ENCODE measurements around the gene C22orf39.

C22orf39 gene

DNA sequence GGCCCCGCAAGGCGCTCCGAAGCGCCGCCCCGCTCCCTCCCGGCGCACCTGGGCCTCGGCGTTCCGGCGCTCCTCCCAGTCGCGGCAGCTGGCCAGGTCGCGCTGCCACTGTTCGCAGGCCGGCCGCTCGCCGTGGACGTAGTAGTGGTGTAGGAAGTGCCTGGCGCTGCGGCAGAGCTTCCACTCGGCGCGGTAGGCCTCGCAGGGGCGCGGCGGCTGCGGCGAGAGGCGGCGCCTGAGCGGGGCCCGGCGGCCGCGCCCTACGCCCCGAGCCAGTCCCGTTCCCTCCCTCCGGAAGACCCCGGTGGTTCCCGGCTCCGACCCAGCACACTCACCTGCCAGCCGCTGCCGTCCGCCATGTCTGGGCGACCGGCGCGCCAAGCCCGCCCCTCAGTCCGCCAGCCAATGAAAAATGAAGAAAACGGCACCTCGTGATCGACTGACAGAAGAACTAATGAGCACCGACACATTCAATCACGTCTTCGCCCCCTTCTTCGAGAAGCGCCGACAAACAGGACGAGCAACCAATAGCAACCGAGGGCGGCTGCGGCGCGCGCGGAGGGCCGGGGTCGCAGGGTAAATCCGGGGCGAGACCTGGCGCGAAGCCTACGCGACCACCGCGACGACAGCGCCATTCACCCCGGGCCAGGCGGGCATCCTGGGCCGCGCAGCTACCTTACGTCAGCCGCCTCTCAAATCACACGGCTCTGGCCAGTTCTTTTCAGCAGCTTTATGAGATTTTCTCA, at the start of gene C22orf39:
Gene C22orf39 (minus strand): TSS at position 382 of the 746 bp plus-strand sequence. CDS start 23 bp downstream, at position 359.
- in situ Hi-C loops (cut with MboI; ENCODE audit: low sequenced_read_pairs), result no loop called here

DNA sequence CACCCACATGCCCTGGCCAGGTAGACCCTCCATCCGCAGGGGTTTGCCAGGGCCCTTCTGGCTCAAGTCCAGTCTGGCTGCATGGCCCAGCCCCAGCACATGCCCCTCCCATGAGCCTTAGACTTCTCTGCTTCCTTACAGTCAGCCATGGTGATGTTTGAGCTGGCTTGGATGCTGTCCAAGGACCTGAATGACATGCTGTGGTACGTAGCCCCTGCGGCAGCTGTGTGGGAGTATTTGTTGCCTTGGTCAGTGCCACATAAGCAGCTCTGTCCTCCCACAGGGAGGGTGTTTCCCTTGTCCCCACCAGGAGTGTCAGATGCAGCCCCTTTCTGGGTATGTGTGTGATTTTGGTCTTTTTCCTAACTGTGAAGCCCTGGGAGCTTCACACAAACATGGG, 49.7 kb upstream of the C22orf39 start:
- in situ Hi-C loops (cut with MboI; ENCODE audit: low sequenced_read_pairs), result no loop called here

- in situ Hi-C loops (cut with MboI; ENCODE audit: low sequenced_read_pairs), result no loop called here
Measured at GRCh38 chr22:19496324-19496630, 48.8 kb upstream of the C22orf39 start.

GRCh38 chr22:19495562-19496323, 48.2 kb upstream of the C22orf39 start:
- in situ Hi-C loops (cut with MboI; ENCODE audit: low sequenced_read_pairs), result no loop called here

GRCh38 chr22:19494676-19495173, 47.2 kb upstream of the C22orf39 start:
- in situ Hi-C loops (cut with MboI; ENCODE audit: low sequenced_read_pairs), result no loop called here

- in situ Hi-C loops (cut with MboI; ENCODE audit: low sequenced_read_pairs), result no loop called here
Measured at GRCh38 chr22:19494001-19494560, 46.6 kb upstream of the C22orf39 start.

DNA sequence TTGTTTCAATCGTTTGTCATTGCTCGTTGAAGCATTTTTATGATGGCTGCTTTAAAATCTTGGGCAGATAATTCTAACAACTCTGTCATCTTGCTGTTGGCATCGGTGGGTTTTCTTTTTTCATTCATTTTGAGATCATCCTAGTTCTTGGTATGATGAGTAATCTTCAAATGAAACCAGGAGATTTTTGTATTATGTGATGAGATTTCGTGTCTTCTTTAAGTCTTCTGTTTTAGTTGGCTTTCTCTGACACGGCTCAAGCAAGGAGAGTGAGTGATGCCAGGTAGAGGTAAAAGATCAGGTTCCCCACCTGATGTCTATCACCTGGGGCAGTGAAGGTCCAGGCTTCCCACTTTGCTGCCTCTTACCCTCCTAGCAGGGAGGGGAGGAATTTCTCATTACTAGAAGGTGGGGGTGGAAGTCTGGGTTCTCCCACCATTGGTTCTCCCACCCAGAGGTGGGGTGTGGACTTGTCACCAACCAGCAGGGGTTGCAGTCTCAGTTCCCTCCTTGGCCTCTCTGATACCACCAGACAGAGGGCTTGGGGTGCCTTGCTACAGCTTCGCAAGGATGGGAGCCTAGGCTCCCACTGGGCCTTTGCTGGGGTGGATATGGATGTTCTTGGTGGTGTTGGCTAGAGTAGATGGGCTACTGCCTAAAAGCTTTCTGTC, 45.1 kb upstream of the C22orf39 start:
- in situ Hi-C loops (cut with MboI; ENCODE audit: low sequenced_read_pairs), result no loop called here

GRCh38 chr22:19490628-19491230, 43.2 kb upstream of the C22orf39 start:
- in situ Hi-C loops (cut with MboI; ENCODE audit: low sequenced_read_pairs), result no loop called here

DNA sequence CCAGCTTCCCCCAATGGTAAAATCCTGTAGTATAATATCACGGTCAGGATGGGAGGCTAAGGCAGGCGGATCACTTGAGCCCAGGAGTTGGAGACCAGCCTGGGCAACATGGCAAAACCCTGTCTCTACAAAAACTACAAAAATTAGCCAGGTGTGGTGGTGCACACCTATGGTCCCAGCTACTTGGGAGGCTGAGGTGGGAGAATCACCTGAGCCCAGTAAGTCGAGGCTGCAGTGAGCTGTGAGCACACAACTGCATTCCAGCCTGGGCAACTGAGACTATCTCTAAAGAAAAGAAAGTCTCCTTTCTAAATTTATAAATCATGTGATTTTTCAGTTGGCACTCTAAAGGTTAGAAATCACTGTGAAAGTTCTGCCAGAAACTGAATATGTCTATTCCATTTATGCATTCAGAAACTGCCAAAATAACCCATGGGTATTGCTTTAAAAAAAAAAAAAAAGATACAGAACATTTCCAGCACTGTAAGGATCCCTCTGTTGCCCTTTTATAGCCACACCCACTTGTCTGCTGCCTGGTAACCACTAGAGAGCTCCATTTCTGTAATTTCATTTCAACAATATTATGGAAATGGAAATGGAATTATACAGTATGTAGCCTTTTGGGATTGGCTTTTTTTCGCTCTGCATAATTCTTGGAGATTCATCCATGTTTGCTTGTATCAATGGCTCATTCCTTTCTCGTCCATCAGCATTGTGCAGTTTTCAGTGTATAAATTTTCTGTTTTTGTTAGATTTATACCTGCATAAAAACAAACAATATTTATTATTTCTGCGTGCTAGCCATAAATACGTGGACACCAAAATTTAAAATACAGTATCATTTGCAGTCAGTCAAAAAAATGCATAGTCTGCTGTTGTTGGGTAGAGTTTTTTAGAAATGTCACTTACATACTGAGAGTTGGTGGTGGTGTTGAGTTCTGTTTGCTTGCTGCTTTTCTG, 41.7 kb upstream of the C22orf39 start:
- in situ Hi-C loops (cut with MboI; ENCODE audit: low sequenced_read_pairs), result no loop called here

DNA sequence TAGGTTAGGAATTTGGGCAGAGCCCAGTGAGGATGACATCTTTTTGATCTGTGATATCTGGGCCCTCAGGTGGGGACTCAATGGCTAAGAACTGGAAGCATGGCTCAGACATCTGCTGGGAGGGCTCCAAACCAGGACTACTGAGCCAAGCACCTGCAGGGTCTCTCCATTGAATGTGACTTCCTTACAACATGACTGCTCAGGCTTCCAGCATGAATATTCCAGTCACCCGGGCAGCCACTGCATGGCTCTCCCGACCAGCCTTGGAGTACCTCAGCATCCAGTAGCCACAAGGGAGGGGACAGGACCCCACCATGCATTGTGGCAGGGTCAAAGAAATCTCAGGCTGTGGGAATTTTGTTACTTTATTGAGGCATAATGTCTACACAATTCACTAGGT, 40.8 kb upstream of the C22orf39 start:
- in situ Hi-C loops (cut with MboI; ENCODE audit: low sequenced_read_pairs), result no loop called here

DNA sequence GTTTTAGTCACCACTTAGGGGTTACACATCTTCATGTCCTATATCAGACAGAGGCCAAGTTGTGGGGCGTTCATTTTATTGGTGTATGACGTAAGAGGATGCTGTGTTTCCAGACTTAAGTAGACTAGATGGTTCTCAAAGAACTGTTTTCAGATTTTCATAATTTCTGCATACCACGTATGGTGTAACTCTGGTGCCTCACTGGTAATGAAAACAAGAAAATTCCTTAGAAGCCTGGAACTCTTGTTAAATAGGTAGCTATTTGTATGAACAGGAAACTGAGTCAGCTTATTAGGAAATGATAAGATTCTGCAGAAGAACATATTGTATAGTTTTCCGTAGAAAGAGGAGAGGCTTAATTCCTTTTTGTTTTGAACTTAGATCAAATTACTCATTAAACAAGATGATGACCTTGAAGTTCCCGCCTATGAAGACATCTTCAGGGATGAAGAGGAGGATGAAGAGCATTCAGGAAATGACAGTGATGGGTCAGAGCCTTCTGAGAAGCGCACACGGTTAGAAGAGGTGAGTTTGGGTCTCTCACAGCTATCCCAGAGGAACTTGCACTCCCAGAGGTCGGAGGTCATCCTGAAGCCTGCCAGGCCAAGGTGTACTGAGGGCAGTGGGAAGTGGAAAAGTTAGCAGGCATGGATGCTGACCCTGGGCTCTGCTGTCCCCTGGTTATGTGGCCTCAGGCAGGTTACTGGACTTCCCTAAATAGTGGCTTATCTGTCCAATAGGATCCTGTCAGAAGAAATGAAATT, 36.2 kb upstream of the C22orf39 start:
- in situ Hi-C loops (cut with MboI; ENCODE audit: low sequenced_read_pairs), result no loop called here

GRCh38 chr22:19482297-19482696, 34.8 kb upstream of the C22orf39 start:
- in situ Hi-C loops (cut with MboI; ENCODE audit: low sequenced_read_pairs), result no loop called here

DNA sequence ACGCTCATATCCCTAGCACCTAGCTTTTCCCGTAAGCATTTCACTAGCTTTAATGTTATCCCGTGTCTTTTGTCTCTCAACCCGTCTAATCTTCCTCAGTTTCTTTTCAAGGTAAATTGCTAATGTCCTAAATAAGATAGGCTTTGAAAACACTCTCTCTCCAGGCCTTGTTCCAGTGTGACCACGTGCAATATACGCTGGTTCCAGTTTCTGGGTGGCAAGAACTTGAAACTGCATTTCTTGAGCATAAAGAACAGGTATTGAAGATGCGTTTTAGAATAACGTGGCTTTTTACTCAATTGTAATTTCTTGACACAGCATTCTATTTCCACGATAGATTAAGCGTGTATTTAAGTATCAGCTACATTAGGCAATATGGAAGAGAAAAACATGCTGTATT, 33.3 kb upstream of the C22orf39 start:
- in situ Hi-C loops (cut with MboI; ENCODE audit: low sequenced_read_pairs), result no loop called here

DNA sequence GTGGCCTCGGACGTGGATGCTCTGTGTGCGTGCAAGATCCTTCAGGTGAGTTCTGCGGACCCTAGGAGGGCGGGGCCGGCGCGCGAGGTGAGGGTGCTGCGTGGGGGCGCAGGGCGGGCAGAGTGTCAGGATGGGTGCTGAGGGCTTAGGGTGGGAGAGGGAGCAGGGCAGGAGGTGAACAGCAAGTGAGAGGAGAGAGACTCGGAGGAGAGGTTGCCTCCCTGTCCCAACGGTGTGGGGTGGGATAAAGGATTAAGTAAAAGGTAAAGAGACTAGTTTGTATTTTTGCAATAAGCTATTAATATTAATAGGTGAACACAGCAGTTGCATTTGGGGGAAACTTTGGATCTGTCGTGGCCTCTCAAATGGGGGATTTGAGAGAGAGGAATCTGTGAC, 32.7 kb upstream of the C22orf39 start:
- in situ Hi-C loops (cut with MboI; ENCODE audit: low sequenced_read_pairs), result no loop called here

DNA sequence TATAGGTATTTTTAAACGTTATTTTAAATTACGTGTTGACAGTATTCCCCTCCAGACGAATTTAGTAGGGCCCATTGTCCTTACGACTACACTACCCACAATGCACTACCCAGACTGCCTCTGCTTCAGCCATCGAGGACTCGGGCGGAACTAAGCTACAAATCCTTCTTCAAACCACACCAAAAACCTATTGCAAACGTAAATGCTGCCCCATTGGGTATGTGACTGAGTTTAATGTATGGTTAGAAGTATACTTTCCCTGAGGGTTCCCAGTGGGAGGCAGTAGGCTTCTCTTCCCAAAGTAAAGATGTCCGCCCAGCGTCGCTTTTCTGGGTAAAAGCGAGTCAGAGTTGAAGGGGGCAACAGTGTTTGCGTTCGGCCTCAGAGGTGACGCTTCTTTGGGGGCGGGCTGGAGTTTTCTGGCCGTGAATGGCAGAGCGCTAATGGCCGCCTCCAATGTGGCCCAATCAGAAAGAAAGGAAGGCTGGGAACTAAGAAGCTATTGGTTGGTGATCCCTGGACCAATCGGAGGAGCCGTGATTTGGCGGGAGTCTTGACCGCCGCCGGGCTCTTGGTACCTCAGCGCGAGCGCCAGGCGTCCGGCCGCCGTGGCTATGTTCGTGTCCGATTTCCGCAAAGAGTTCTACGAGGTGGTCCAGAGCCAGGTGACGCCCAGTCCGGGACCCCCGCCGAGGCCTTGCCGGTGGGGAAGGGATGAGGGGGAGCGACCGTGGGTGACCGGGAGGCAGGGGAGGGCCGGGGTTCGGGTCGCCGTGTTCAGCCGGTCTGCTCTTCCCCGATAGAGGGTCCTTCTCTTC, 32.1 kb upstream of the C22orf39 start, which contains the start of gene CDC45:
Gene CDC45 (plus strand): TSS at position 566 of the 818 bp plus-strand sequence. CDS start 49 bp downstream, at position 615.
- in situ Hi-C loops (cut with MboI; ENCODE audit: low sequenced_read_pairs), result no loop called here

DNA sequence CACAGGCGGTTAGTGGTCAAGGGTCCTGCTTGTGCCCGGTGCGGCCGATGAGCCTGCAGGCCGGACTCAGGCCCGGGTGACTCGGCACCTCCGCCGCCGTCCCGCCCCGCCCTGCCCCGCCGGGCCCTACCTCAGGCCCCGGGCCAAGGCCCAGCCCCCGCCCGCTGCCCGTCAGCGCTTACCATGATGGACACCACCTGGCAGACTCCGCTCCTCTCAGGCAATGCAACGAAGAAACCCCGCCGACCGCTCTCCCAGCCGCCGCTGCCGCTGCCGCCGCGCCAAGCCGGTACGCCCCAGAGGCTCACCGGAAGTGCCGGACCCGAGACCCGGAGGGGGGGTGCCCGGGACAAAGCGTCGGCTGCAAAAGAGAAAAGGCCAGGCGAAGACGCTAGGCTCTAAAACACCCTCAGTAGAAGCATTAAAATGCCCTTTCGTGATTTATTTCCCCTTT, 31.4 kb upstream of the C22orf39 start, which contains the start of gene UFD1:
Gene UFD1 (minus strand): TSS at position 293 of the 454 bp plus-strand sequence. CDS start 108 bp downstream, at position 185.
- in situ Hi-C loops (cut with MboI; ENCODE audit: low sequenced_read_pairs), result no loop called here

GRCh38 chr22:19478045-19478900, 30.8 kb upstream of the C22orf39 start:
- in situ Hi-C loops (cut with MboI; ENCODE audit: low sequenced_read_pairs), result no loop called here
